ENCODE measurements around the gene ART1.

ART1 gene

DNA sequence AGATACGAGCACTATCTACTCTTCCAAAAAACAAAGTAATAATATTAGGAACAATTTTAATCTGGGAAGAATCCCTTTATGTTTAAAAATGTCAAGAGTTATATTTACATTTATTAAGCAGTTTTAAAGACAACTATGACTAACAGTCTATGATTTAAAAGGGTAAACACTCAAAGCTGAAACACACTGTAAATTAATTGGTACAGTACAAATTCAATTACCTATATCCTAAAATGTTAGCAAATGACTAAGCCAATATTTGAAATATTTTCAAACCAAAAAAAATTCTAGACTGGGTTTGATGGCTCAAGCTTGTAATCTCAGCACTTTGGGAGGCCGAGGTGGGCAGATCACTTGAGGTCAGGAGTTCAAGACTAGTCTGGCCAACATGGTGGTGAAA is 62.2 kb downstream of the ART1 start:
- Histone ChIP-seq H3K27ac (no peak overlapping the region), H3K36me3 (ENCODE audit: insufficient read depth) (peaks cover 19% of the 10 kb centered on the region; the same call in 1 of the 2 replicates)

DNA sequence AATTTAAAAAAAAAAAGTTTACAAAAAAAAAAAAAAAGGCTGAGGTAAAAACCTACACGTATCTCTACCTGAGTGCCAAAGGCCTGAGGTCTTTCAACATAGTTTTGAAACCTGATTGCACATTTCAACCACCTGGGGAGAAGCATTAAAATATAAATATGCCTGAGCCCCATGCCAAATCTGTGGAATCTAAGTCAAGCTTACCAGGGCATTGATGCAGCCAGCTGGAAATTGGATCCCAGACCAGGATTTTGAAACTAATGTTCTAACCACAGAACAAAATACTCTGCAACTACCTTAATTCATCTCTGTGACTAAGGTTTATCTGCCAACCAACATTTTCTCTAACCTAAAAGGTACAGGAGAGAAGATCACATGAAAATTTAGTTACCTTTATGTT is 65.0 kb downstream of the ART1 start:
- peaks cover 8% of the 10 kb centered on the region; the same call in 1 of the 2 replicates for H3K36me3 ChIP-seq (ENCODE audit: insufficient read depth)
- H3K4me1 ChIP-seq (ENCODE audit: low read depth, poor library complexity, severe bottlenecking) = peaks cover 5% of the 10 kb centered on the region
- no peaks in the 10 kb centered on the region for H3K27me3 ChIP-seq (ENCODE audit: insufficient read depth, low read depth)
- no peak overlapping the region for H3K9ac ChIP-seq
- no peaks in the 10 kb centered on the region; the same call in 1 of the 2 replicates for H4K20me1 ChIP-seq (ENCODE audit: insufficient read depth)
- TF ChIP-seq, protein P1, sequence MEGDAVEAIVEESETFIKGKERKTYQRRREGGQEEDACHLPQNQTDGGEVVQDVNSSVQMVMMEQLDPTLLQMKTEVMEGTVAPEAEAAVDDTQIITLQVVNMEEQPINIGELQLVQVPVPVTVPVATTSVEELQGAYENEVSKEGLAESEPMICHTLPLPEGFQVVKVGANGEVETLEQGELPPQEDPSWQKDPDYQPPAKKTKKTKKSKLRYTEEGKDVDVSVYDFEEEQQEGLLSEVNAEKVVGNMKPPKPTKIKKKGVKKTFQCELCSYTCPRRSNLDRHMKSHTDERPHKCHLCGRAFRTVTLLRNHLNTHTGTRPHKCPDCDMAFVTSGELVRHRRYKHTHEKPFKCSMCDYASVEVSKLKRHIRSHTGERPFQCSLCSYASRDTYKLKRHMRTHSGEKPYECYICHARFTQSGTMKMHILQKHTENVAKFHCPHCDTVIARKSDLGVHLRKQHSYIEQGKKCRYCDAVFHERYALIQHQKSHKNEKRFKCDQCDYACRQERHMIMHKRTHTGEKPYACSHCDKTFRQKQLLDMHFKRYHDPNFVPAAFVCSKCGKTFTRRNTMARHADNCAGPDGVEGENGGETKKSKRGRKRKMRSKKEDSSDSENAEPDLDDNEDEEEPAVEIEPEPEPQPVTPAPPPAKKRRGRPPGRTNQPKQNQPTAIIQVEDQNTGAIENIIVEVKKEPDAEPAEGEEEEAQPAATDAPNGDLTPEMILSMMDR (conservative IDR thresholded peaks at IDR 0.05; ENCODE audit: low read depth, low read length) = no peak
- H3K27ac ChIP-seq = no peak overlapping the region
- H2AFZ ChIP-seq (ENCODE audit: low read depth) = no peak overlapping the region
- no peak overlapping the region for H3K4me3 ChIP-seq (IDR thresholded peaks at IDR 0.05; ENCODE audit: insufficient read depth, low read depth, low read length)
- no peak overlapping the region for H3K4me2 ChIP-seq
- 0 out of 2 replicates have a peak, but pooled peaks cover 4% of the 10 kb centered on the region for H3K79me2 ChIP-seq (ENCODE audit: insufficient read depth, low read depth)

More for the DNA sequence above, 62.2 kb downstream of the ART1 start:
- peaks cover 5% of the 10 kb centered on the region for H3K4me1 ChIP-seq (ENCODE audit: low read depth, poor library complexity, severe bottlenecking)
- H3K27me3 ChIP-seq (ENCODE audit: insufficient read depth, low read depth) = no peaks in the 10 kb centered on the region
- H2AFZ ChIP-seq (ENCODE audit: low read depth) = no peak overlapping the region
- TF ChIP-seq, protein P1 (conservative IDR thresholded peaks at IDR 0.05; ENCODE audit: low read depth, low read length) = no peak
- H3K4me3 ChIP-seq (IDR thresholded peaks at IDR 0.05; ENCODE audit: insufficient read depth, low read depth, low read length) = no peak overlapping the region
- H4K20me1 ChIP-seq (ENCODE audit: insufficient read depth) = no peaks in the 10 kb centered on the region
- no peak overlapping the region for H3K9ac ChIP-seq
- H3K4me2 ChIP-seq = no peak overlapping the region
- 0 out of 2 replicates have a peak, but pooled peaks cover 4% of the 10 kb centered on the region for H3K79me2 ChIP-seq (ENCODE audit: insufficient read depth, low read depth)

DNA sequence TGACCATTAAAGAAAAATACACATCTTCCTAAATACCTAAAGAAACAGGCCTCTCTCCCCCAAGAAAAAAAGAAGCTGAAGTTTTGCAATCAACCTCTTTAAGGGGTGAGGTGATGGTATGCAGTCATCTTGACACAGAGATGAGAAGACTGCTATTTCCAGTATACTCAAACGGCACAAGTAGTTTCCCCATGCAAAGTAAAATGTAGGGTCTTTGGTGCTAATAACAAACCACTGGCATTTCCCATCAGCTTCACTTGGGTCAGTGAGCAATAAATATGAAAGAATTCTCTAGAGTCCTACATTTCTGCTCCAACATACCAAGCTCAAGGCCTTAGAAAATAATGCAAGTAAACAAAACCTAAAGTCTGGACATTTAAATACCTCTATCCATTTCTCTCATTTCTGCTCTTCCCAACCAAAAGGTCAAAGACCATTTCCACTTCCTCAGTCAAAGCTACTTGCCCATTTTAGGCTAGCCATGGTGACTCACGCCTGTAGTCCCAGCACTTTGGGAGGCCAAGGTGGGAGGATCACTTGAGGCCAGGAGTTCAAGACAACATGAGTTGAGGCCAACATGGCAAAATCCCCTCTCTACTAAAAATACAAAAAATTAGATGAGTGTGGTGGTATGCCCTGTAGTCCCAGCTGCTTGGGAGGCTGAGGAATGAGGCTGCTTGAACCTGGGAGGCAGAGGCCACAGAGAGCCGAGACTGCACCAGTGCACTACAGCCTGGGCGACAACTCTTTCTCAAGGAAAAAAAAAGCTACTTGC is 65.7 kb downstream of the ART1 start:
- TF ChIP-seq, protein P1 (conservative IDR thresholded peaks at IDR 0.05; ENCODE audit: low read depth, low read length) = no peak
- Histone ChIP-seq H2AFZ (ENCODE audit: low read depth) (no peak overlapping the region), H3K4me1 (ENCODE audit: low read depth, poor library complexity, severe bottlenecking) (peaks cover 5% of the 10 kb centered on the region), H3K79me2 (ENCODE audit: insufficient read depth, low read depth) (0 out of 2 replicates have a peak, but pooled peaks cover 4% of the 10 kb centered on the region), H3K4me3 (IDR thresholded peaks at IDR 0.05; ENCODE audit: insufficient read depth, low read depth, low read length) (no peak overlapping the region), H3K9ac (no peak overlapping the region), H3K27me3 (ENCODE audit: insufficient read depth, low read depth) (no peaks in the 10 kb centered on the region), H3K4me2 (no peak overlapping the region), H3K27ac (no peak overlapping the region), H4K20me1 (ENCODE audit: insufficient read depth) (no peaks in the 10 kb centered on the region; the same call in 1 of the 2 replicates), H3K36me3 (ENCODE audit: insufficient read depth) (peaks cover 5% of the 10 kb centered on the region; the same call in 1 of the 2 replicates)

DNA sequence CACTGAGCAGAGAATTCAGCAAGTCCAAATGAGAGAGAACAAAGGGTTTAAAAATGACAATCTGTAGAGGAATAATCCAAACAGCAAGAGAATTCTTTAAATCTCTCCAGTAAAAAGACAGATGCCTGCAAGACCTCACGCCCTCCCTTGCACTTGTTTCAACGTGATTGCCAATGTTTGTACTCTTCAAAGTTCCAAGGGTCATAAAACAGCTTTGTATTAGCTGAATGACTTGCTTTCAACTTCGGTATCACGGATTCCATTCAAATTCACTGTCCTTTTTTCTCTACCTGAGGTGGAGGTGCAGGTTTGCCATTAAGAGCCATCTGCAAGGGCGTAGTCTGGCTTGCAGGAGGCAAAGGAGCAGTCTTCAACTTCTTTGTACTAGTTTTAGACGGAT is 67.3 kb downstream of the ART1 start:
- H3K9ac ChIP-seq = no peak overlapping the region
- TF ChIP-seq, protein P1 (conservative IDR thresholded peaks at IDR 0.05; ENCODE audit: low read depth, low read length) = no peak
- no peak overlapping the region for H3K4me2 ChIP-seq
- H3K4me3 ChIP-seq (IDR thresholded peaks at IDR 0.05; ENCODE audit: insufficient read depth, low read depth, low read length) = no peak overlapping the region
- H3K79me2 ChIP-seq (ENCODE audit: insufficient read depth, low read depth) = 0 out of 2 replicates have a peak, but pooled peaks cover 4% of the 10 kb centered on the region
- no peak overlapping the region for H2AFZ ChIP-seq (ENCODE audit: low read depth)
- peaks cover 9% of the 10 kb centered on the region; the same call in 1 of the 2 replicates for H3K36me3 ChIP-seq (ENCODE audit: insufficient read depth)
- H3K27me3 ChIP-seq (ENCODE audit: insufficient read depth, low read depth) = no peaks in the 10 kb centered on the region
- H4K20me1 ChIP-seq (ENCODE audit: insufficient read depth) = no peaks in the 10 kb centered on the region; the same call in 1 of the 2 replicates
- no peak overlapping the region for H3K27ac ChIP-seq
- H3K4me1 ChIP-seq (ENCODE audit: low read depth, poor library complexity, severe bottlenecking) = peaks cover 5% of the 10 kb centered on the region

Measured in KMS-11 (cell line).